Measurements from ENCODE around the gene NGEF. TPM values are rescaled to one million over a fixed set of nuclear protein-coding genes. Genes with fewer than 3 reads are reported as not detected.
"Not testable (repeated sequence)": the region's sequence is repeated elsewhere in the genome, so short reads cannot be mapped to it uniquely, and the experiment has no call there.

The NGEF gene
- total RNA-seq, 1 donor from 2014 or later = 0.35 TPM

DNA sequence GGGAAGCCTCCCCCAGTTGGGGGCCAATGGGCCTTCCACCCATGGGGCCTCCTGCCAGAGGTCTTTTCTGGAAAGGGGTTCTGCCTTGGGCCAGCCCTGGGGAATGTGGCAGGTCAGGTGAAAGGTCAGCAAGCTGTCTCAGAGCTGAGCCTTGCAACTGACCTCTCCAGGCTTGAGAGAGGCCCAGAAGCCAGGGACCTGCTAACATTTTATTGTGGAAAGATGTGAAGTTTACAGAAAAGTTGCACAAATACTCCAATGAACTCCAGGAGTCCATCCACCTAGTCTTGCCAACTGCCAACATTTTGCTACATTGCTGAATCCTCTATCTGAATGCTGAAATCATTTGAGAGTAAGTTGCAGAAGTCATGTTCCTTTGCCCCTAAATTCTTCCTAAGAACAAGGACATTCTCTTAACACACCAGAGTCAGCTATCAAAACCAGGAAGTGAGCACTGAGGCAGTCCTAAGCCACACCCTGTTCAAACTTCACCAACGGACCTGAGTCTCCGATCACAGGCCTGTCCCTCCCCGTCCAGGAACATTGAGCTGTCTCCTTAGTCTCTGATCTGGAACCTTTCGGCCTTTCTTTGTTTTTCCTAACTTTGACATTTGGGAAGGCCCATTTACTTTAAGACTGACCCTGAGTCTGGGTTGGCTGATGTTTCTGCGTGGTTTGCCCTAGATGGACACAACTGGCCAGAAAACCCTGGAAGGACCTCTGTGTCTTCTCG is 139.0 kb downstream of the NGEF start:
- peak; percentile 5 for DNase-seq (ENCODE audit: low spot score)

- DNase-seq (ENCODE audit: low spot score) = no peak
Measured at GRCh38 chr2:232873292-232873908, 139.7 kb downstream of the NGEF start.

DNA sequence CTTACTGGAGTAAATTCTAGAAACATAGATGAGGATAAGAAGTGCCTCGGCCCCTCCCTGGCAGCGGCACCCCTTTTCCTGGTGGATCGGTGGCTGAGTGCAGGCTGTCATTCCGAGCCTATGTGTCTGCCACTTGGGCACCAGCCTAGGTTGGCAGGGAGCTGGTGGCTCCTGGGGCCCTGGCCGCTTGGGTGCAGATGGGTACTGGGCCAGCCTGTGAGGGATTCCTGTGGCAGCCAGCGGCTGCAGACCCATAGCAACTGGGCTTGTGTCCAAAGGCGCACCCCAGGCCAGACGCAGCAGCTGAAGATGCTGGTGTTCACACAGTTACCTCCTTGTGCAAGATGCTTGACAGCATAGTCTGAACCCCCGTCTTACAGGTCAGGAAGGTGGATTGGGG is 140.2 kb downstream of the NGEF start:
- DNase-seq (ENCODE audit: low spot score) = no peak

- no peak for DNase-seq (ENCODE audit: low spot score)
Measured at GRCh38 chr2:232871835-232872736, 141.0 kb downstream of the NGEF start.

DNA sequence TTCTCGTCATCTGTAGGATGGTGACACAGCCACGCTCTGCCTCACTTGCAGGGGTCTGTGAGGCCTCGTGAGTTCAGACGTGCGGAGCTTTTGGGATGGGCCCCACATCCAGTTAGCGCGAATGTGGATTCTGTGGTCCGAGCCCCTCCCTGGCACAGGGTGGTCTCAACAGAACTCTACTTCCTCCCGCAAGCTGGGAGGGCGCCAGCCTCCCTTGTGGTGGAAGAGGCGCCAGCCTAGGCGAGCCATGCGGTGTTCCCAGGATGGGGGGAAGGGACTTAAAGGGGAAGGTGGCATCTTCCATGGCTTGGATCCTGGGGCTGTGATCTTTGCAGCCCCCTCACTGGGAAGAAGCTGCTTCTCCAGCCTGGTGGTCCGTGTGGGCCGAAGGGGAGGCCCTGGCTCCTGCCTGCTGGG is 141.6 kb downstream of the NGEF start:
- no peak for DNase-seq (ENCODE audit: low spot score)

- no peak for DNase-seq (ENCODE audit: low spot score)
Measured at GRCh38 chr2:232870766-232871371, 142.2 kb downstream of the NGEF start.

- DNase-seq (ENCODE audit: low spot score) = no peak
Measured at GRCh38 chr2:232870018-232870765, 142.9 kb downstream of the NGEF start, which contains the start of gene SNORC. SNORC (plus strand) TSS chr2:232870264; CDS start chr2:232870342, 78 bp downstream.

DNA sequence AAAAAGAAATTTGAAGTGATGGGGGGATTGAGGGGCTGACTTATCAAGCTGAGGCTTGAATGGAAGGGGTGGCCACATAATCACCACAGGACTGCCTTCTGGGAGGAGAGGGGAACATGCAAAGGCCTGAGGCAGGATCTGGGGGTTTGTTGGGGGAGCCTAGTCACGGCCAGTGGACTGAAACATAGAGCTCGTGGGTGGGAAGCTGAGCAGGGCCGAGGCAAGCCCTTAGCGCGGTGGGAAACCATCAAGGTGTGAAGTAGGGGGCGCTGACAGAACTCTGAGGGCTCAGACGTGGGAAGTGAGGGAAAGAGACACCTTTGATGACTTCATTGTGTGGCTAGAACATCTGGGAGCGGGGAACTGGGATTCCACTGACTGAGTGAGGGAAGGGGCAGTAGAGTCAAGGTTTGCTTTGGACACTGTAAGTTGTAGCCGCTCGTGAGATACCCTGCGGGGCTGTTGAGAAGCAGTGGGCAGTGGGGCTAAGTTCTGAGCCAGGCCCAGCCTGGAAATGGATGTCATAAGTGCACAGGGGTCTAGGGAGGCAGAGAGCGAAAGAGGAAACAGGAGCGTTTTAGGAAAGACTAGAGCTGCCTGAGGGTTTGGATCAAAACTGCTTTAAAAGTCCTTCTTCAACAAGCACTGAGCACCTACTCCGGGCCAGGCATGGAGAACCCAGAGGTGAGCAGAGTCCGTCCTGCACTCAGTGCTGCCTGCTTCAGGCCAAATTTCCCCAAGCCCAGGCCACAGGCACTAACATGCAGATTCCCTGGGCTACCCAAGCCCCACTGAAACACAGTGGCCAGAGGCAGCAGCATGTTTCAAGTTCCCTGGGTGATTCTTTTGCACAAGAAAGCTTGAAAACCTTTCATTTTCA is 143.7 kb downstream of the NGEF start:
- DNase-seq (ENCODE audit: low spot score) = no peak

GRCh38 chr2:232866104-232866503 is 147.0 kb downstream of the NGEF start:
- DNase-seq (ENCODE audit: low spot score) = no peak

DNA sequence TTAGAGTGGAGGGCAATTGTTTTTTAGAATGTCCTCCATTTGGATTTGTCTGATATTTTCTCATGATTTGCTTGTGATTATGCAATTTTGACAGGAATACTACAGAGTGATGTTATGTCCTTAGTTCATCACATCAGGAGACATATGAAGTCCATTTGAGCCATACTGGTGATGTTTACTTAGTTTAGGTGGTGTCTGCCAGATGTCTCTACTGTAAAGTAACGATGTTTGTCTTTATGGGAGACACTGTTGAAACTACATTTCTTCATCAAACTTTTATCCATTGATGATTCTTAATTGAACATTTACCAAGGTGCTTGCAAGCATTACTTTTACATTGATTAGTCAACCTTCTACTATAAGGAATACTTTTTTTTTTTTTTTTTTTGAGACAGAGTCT is 147.9 kb downstream of the NGEF start:
- DNase-seq (ENCODE audit: low spot score) = no peak

DNA sequence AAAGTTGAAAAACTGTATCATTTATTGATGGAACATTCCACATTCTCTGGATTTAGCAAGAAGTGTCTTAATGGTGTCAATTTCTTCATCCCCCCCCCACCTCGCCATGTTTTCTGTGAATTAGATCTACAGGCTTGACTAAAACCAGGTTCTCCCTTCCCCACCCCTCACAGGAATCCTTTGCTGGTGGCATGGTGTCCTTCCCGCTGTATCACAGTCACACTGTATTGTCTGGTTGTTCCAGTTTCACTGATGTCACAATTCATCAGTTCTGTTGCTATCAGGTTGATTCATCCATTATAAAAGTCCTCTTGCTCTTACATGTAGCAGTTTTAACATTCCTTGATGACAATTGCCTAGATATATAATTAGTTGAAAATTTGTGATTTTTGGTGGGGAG is 149.1 kb downstream of the NGEF start:
- DNase-seq (ENCODE audit: low spot score) = no peak

GRCh38 chr2:232861353-232861752 is 151.7 kb downstream of the NGEF start:
- DNase-seq (ENCODE audit: low spot score) = no peak

DNA sequence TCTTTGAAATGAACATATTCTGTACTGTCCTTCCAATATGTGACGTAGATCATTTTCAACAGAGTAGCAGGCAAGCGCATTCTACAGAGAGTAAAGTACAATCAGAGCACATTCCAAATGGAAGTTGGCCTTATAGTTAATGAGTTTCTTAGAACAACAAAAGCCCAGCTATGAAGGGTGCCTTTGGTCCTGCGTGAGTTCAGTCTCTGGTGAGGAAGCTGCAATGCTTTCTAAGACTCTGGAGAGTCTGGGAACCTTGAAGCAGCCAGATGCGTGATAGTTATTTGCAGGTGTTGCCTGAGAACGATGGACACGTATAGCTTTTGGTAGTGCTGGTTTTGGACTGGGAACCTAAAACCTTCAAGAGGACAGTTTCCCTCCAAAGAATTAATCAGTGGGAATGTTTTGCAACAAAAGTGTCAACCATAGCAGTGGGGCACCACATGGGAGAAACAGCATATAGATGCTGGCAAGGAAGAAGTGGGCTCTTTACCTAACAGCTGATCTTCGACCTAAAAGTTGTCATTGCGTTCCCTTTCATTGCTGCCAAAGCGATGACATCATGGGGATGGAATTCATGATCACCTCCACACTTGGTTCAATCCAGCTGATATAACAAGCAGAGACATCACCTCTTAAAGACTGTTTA is 152.3 kb downstream of the NGEF start:
- no peak for DNase-seq (ENCODE audit: low spot score)

- DNase-seq (ENCODE audit: low spot score) = no peak
Measured at GRCh38 chr2:232859385-232859916, 153.6 kb downstream of the NGEF start.

GRCh38 chr2:232857158-232857563 is 155.9 kb downstream of the NGEF start:
- no peak for DNase-seq (ENCODE audit: low spot score)

- no peak for DNase-seq (ENCODE audit: low spot score)
Measured at GRCh38 chr2:232854082-232854481, 159.0 kb downstream of the NGEF start.

- DNase-seq (ENCODE audit: low spot score) = no peak
Measured at GRCh38 chr2:232852676-232853075, 160.4 kb downstream of the NGEF start.

- DNase-seq (ENCODE audit: low spot score) = not testable (repeated sequence)
Measured at GRCh38 chr2:232852081-232852480, 161.0 kb downstream of the NGEF start.

- no peak for DNase-seq (ENCODE audit: low spot score)
Measured at GRCh38 chr2:232850039-232850438, 163.0 kb downstream of the NGEF start.

Data from mesenteric fat pad (tissue), 1 donor.